ENCODE results near the gene PLAAT1.

The PLAAT1 gene

DNA sequence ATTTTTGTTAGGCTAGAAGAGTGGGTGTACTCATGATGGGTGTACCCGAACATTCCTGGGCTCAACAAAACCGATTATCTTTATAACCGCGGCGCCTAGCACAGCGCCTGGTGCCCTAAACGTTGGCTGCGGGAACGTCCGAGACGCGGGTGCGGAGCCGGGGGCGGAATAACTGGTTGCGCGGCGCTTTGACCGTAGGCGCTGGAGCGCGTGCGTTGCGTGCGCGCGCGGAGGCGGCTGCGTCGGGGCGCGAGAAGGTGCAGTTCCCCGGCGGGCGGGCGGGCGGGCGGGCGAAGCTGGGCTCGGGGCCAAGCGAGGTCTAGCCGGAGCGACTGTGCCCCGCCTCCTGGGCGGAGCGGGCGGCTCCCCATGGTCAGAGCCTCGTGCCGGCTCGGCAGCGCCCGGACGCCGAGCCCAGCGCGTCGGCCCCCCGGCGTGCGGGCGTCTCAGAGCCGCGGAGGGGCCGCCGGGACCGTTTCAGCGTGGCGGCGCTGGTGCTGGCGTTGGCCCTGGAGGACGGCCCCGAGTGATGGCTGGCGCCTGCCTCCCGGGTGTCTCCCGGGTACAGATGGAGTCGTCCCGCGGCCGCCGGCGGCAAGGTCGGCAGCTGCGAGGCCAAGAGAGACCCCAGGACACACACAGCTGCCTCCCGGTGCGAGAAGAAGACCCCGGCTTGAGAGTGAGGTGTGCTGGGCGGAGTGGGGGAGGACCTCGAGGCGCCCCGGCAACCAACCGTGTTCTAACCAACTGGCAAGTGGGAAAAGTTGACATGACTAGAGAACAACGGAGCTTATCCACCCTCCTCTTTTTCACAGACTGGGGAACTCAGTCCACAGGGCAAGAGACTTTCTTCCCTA lies at the start of gene PLAAT1:
Gene PLAAT1 (plus strand): TSS at position 373 of the 857 bp plus-strand sequence. CDS start 14,429 bp downstream, outside the sequence.
- peak; percentile 95 for DNase-seq (ENCODE audit: low spot score)

- no peak for DNase-seq (ENCODE audit: low spot score)
These were observed 46.7 kb upstream of the PLAAT1 start for GRCh38 chr3:193194371-193194770.

GRCh38 chr3:193196746-193197145 lies 44.3 kb upstream of the PLAAT1 start:
- no peak for DNase-seq (ENCODE audit: low spot score)

DNA sequence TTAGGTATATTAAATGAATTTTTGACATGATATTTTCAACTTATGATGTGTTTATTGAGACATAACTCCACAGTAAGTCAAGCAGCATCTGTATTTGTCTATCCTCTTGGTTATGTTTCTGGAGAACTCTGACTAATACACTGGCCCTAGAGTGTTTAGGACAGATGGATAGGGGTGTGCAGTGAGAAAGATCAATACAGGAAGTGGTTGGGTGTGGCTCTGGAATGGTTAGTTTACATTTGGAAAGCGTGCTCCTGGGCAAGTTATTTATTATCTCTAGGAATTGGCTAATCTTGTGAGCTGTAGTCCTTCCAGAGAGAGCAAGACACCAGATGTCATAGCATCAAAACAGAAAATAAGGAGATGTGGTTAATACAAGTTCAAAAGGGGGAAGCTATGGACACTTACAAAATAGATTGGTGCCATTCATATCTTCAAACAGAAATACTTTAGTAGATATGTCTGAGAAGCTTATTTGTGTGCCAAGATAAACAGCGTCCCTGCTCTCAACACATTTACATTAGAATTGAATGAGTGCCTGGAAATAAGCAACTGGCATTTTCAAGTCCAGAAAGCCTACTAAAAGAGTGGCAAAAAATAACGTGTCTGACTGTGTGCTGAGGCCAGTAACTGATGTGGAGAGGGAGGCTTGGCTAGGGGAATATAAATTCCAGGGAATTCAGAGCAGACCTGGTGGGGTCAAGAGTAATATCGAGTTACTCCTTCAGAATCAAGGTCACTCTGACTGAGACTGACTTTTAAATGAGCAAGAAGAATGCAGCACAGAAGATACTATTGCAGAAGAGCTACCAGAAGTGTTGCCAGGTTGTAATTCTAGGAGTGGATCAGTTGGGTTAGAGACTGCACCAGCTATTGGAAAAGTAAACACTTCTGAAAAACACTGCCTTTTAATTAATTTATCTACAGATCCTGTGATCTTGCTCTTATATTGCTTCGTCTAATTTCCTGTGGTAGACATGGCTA lies 33.4 kb upstream of the PLAAT1 start:
- DNase-seq (ENCODE audit: low spot score), result no peak

DNA sequence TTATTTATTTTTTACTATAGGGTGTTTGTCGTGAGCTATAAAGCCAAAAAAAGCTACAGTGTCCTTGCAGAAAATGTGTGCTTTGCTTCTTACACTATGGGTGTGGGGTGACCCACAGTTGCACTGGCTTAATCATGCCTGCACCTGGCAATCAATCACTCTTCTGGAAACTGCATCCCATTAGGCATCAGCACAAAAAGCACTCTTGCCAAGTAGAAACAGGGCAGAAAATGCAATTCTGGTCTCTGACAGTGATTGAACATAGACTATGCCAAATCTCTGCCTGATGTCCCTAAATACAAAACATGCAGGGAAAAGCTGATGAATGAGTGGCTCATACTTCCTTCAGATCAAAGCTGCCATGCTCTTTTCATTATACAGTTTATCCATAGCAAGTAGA lies 30.4 kb upstream of the PLAAT1 start:
- no peak for DNase-seq (ENCODE audit: low spot score)

- no peak for DNase-seq (ENCODE audit: low spot score)
These were observed 29.8 kb upstream of the PLAAT1 start for GRCh38 chr3:193211173-193211572.

DNA sequence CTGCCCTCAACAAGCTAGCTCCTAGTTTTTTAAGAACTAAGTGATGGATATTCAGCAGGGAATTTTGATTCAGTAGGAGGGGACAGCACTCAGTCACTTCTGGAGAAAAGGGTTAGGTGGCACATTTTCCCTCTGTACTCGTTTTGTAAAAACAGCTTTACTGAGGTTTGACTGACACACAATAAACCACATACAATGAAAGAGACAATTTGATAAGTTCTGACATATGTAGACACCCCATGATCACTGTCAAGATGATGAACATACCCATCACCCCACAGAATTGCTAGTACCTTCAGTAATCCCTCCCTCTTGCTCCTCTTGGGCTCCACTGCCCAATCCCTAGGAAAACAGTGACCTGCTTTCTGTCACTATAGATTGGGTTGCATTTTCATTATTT lies 29.0 kb upstream of the PLAAT1 start:
- no peak for DNase-seq (ENCODE audit: low spot score)

DNA sequence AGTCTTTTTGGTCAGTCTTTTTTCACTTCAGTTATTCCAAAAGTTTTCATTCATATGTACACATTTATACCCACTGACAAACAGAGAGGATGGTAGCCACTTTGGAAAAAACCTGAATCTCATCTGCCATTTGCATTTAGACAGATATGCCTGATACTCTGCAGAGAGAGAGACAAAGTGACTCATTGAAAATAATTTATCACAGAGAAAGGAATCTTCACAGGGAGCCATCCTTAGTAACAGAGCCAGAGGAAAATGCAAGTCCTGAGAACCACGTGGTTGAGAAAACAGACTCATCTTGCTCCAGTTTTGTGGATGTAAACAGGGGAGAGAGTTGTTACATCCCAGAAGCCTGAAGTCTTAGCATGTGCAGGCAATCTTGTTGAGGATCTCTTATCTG lies 28.2 kb upstream of the PLAAT1 start:
- no peak for DNase-seq (ENCODE audit: low spot score)

DNA sequence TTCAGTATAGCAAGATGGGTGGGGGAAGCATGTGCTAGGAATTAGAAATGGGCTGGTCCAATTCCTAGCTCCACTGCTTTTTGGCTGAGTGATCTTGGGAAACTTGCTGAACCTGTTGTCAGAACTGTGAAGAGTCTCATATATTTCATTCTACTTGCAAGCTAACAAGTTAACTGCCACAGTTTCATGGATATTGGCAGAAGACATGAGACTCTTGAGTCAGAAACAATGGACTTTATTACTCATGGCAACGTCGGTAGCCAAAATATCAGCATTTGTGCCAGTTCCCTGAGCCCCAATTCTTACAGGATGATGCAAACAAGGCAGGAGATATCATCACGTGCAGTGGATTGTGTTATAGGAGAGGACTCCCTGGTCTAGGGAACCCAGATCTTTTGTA lies 26.6 kb upstream of the PLAAT1 start:
- no peak for DNase-seq (ENCODE audit: low spot score)

DNA sequence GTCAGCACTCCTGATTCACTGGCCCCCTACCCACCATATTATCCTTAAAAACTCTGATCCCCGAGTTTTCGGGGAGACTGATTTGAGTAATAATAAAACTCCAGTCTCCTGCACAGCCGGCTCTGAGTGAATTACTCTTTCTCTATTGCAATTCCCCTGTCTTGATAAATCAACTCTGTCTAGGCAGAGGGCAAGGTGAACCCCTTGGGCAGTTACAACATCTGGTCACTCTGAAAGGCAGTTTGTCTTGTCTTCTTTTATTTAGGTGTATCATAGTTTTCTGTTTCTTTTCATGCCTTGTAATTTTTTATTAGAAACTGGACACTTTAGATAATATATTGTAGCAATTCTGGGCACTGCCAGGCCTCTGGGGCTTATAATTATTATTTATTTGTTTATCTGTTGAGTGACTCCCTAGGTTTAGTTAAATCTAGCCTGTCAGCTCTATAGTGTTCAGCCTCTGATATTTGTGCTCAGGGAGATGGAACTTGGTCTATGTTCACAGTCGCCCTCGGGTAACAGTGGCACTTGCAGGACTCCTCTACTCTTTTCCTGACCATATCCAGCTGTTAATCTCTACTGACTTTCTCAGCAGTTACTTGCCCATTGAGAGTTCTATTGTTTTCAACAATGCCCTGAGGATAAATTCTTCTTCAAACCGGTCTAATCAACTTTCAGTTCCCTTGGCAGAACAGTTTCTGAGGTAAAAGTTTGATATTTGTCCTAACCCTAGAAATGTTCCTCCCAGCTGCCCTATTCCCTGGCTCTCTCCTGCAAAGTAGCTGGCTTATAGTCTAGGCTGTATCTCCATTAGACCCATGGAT lies 15.5 kb upstream of the PLAAT1 start:
- DNase-seq (ENCODE audit: low spot score), result no peak

DNA sequence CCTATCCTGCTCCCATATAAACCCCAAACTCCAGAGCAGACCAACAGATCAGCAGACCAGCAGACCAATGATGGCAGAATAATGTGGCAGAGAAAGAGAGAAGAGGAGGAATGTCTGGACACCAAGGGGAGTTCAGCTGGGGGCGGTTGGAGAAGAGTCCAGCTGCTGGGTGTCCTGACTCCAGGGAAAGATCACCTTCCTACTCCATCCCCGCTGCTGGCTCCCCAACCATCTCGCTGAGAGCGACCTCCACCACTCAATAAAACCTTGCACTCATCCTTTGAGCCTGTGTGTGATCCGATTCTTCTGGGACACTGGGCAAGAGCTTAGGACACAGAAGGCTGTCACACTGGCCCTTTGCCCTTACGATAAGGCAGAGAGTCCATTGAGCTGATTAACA lies 12.8 kb upstream of the PLAAT1 start:
- no peak for DNase-seq (ENCODE audit: low spot score)

DNA sequence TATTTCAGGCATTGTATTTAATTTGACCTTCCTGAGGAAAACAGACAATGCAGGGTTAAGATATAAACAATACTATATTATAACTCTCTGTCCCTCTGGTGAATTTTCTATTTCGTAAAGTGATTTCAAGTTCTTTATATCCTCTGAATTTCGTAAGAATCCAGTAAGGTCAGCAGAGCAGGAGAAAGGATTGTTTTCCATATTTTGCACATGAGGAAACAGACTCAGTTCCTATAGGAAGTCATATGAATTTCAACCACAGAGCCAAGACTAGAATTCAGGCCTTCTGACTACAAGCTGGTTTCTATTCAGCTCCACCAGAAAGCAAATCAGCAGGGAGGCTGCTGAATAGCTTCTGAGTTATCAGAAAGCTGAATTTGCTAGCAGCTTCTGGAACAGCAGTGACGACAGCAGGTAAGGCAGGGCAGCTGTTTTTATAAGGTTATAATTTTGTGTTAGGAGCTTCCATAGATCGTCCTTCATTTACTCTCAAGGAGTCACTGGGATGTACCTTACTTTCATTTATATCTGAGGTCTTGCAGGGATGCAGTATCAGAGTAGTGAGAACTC lies 11.1 kb upstream of the PLAAT1 start:
- no peak for DNase-seq (ENCODE audit: low spot score)

GRCh38 chr3:193230610-193231009 lies 10.4 kb upstream of the PLAAT1 start:
- peak; percentile 35 for DNase-seq (ENCODE audit: low spot score)

DNA sequence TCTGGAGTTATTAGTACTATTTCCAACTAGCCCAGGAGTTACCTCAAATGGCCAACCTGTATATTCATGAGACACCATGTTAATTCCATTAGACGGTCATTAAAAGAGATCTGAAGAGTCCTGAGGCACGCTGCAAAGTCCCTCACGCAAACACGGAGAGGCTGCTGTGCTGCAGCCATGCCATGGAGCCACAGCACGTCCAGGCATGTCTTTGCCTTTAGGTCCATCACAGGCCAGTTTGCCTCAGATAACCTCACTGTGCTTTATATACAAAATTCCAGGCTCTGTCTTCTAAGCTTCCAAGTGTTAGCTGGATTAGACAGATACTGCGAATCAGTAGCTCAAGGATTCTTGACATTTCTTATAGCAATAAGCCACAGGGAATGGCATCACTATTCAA lies 9.8 kb upstream of the PLAAT1 start:
- no peak for DNase-seq (ENCODE audit: low spot score)

DNA sequence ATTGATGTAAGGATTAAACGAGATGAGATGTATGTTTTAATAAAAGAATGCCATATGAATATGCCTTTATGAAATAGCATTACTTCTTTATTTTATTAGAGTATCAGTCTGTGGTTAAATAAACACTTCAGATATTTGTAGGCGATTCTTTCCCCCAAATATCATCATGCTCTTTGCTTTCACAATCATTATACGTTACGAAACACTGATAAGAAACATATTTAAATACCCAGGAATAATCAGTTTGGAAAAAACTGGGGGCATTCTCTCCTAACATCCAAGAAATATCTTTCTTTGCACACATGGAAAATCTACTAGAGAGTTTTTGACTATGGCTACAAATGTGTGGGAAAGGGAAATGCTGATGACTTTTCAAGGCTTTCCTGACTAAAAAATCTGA lies 4.4 kb upstream of the PLAAT1 start:
- no peak for DNase-seq (ENCODE audit: low spot score)

DNA sequence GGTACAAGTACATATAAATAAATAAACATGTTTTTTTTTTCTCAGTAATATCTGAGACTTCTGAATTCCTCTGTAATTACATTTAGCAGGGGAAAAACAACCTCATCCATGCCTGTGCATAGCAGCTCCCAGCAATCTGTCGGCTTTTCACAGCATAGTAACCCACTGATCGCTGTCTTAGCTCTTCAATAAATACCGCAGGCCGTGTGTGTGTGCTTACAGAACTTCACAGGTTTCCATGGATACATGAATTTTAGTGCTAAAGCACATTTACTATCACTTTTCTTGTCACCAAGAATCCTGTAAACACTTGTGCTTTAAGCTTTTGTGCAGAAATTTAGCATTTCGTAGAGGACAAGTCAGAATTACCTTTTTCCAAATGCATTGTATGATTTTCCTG lies 4.0 kb upstream of the PLAAT1 start:
- DNase-seq (ENCODE audit: low spot score), result no peak

- DNase-seq (ENCODE audit: low spot score), result peak; percentile 28
These were observed 579 bp upstream of the PLAAT1 start for GRCh38 chr3:193240436-193240849.

- DNase-seq (ENCODE audit: low spot score), result no peak
These were observed 694 bp downstream of the PLAAT1 start for GRCh38 chr3:193241716-193242115.

DNA sequence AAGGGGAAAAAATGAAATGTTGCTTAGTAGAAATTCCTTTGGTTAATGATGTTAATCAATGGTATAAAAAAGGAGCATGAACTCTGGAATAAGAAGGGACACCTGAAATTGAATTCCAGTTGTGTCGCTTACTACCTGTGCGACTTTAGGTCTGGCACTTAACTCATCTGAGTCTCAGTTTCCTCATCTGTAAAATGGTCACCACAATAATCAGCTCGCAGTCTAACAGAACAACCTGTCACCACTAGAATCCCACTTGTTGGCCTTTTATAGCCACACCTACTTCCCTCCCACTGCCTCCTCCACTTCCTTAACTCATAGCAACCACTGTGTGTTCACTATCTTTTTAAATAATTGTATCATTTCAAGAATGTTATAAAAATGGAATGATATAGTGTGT lies 2.5 kb downstream of the PLAAT1 start:
- no peak for DNase-seq (ENCODE audit: low spot score)

DNA sequence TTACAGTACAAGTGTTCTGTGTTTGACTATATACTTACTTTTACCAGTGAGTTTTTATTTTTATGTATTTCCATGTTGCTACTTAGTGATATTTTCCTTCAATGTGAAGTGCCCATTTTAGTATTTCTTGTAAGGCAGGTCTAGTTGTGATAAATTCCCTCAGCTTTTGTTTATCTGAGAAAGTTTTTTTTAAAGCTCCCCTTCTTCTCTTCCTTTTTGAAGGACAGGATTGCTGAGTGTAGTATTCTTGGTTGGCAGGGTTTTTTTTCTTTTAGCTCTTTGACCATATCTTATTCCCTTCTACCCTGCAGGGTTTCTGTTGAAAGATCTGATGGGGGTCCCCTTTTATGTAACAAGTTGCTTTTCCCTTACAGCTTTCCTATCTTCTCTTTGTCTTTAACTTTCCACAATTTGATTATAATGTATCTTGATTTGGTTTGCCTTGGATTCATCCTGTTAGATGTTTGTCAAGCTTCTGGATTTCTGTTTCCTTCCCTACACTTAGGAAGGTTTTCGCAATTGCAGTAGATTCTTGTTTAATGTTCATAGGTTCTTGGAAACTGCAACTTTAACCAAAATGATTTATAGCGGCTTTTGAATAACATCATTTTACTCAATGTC lies 7.9 kb downstream of the PLAAT1 start:
- no peak for DNase-seq (ENCODE audit: low spot score)

DNA sequence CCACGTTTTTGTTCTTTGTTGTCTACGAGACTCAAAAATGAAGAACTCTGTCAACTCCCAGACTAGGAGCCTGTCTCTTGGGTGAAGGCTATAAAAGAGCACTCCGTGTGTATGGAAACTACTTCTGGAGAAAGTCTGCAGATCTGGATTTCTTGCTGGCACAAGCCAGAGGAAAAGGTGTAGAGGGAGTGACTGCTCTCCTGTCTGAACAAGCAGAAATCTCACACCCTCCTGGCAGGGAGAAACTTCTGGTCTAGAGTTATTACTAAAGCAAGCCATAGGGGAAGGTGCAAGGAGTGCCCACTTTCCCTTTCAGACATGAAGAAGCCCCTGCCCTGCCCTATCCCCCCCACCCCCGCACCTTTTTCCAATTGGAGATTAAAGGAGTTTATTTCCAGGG lies 9.5 kb downstream of the PLAAT1 start:
- no peak for DNase-seq (ENCODE audit: low spot score)
